ENCODE results near the gene PTCD2.

- no peak for TF ChIP-seq POLR2AphosphoS5 (IDR thresholded peaks at IDR 0.05; ENCODE audit: borderline replicate concordance, low read depth, low read length)
- TF ChIP-seq EZH2 (IDR thresholded peaks at IDR 0.05): no peak
- TF ChIP-seq FOXP2 (optimal IDR thresholded peaks at IDR 0.05; ENCODE audit: control extremely low read depth, extremely low read length, insufficient read depth): no peak
Measured at GRCh38 chr5:72392326-72392733, 72.2 kb downstream of the PTCD2 start.

Measured in SK-N-MC (cell line).